Stimulated activated CD4-positive, alpha-beta T cell treated with anti-CD3 and anti-CD28 coated beads, Interleukin-4, amount 100 ng/mL, for 1 hour (primary cell): ENCODE measurements around the gene UNC13B.
"Not testable (repeated sequence)": the region's sequence is repeated elsewhere in the genome, so short reads cannot be mapped to it uniquely, and the experiment has no call there.

Experiments used
- DNase-seq: peaks from one replicate; pipeline ENCODE4 v3.0.0-alpha.2; 2020

UNC13B gene

GRCh38 chr9:35164711-35165110, 2.9 kb downstream of the UNC13B start:
- DNase-seq: no peak

GRCh38 chr9:35167429-35167828, 5.6 kb downstream of the UNC13B start:
- not testable (repeated sequence) for DNase-seq

GRCh38 chr9:35168963-35169362, 7.2 kb downstream of the UNC13B start:
- no peak for DNase-seq

GRCh38 chr9:35172878-35173277, 11.1 kb downstream of the UNC13B start:
- DNase-seq: no peak

- DNase-seq: no peak
Measured at GRCh38 chr9:35177520-35177919, 15.7 kb downstream of the UNC13B start.

GRCh38 chr9:35179347-35180280, 17.8 kb downstream of the UNC13B start:
- no peak for DNase-seq

- no peak for DNase-seq
Measured at GRCh38 chr9:35180801-35181200, 19.0 kb downstream of the UNC13B start.

- not testable (repeated sequence) for DNase-seq
Measured at GRCh38 chr9:35182401-35182800, 20.6 kb downstream of the UNC13B start.

GRCh38 chr9:35182996-35183754, 21.4 kb downstream of the UNC13B start:
- DNase-seq: not testable (repeated sequence)

GRCh38 chr9:35183755-35184480, 22.1 kb downstream of the UNC13B start:
- not testable (repeated sequence) for DNase-seq

GRCh38 chr9:35186524-35186923, 24.7 kb downstream of the UNC13B start:
- DNase-seq: no peak

GRCh38 chr9:35190203-35190602, 28.4 kb downstream of the UNC13B start:
- DNase-seq: no peak

GRCh38 chr9:35191105-35191504, 29.3 kb downstream of the UNC13B start:
- no peak for DNase-seq

- no peak for DNase-seq
Measured at GRCh38 chr9:35193762-35194161, 32.0 kb downstream of the UNC13B start.

GRCh38 chr9:35195683-35196082, 33.9 kb downstream of the UNC13B start:
- no peak for DNase-seq

GRCh38 chr9:35198191-35198590, 36.4 kb downstream of the UNC13B start:
- no peak for DNase-seq

GRCh38 chr9:35203528-35203927, 41.7 kb downstream of the UNC13B start:
- no peak for DNase-seq

GRCh38 chr9:35205340-35205739, 43.5 kb downstream of the UNC13B start:
- no peak for DNase-seq

GRCh38 chr9:35211854-35212253, 50.0 kb downstream of the UNC13B start:
- no peak for DNase-seq

- no peak for DNase-seq
Measured at GRCh38 chr9:35220659-35221338, 59.0 kb downstream of the UNC13B start.

- no peak for DNase-seq
Measured at GRCh38 chr9:35225677-35226076, 63.9 kb downstream of the UNC13B start.

- no peak for DNase-seq
Measured at GRCh38 chr9:35226651-35227050, 64.8 kb downstream of the UNC13B start.

GRCh38 chr9:35227284-35227683, 65.5 kb downstream of the UNC13B start:
- DNase-seq: no peak
